ENCODE measurements around the gene CACNA1E.

Gene CACNA1E

GRCh38 chr1:181514298-181515290, 31.3 kb downstream of the CACNA1E start:
- H2BK120ac ChIP-seq (ENCODE audit: low read depth, low read length): no peak overlapping the region
- no peak overlapping the region for H3K4ac ChIP-seq (ENCODE audit: low read length)
- H3K9ac ChIP-seq (ENCODE audit: low read depth, low read length, poor library complexity): no peak overlapping the region
- H3K36me3 ChIP-seq (replicated peaks in 1 of 2; ENCODE audit: control insufficient read depth in 2 of 2, insufficient read depth in 2 of 2, low read length in 2 of 2): no peaks in the 10 kb centered on the region
- no CpG with 5 or more reads among the region's 4 CpGs for WGBS, 2 donors (ENCODE audit: extremely low coverage in 2 of 2, insufficient read length in 2 of 2, insufficient replicate concordance in 1 of 2)
- no peak overlapping the region for H3K4me3 ChIP-seq (ENCODE audit: low read length in 2 of 2)
- DNase-seq (ENCODE audit: low spot score): no peak
- no peak overlapping the region for H2BK12ac ChIP-seq (ENCODE audit: low read length)
- no peak overlapping the region for H4K91ac ChIP-seq (ENCODE audit: low read depth, low read length, poor library complexity)
- H2AFZ ChIP-seq (ENCODE audit: low read length): no peak overlapping the region
- no peak overlapping the region for H3K14ac ChIP-seq (ENCODE audit: low read length)
- no peak overlapping the region for H3K4me2 ChIP-seq (ENCODE audit: insufficient read depth, low read length, poor library complexity, severe bottlenecking)
- peaks cover 0 to 6% of the 10 kb centered on the region in 2 donors for H3K4me1 ChIP-seq (ENCODE audit: control insufficient read depth in 2 of 2, insufficient read depth in 1 of 2, low read depth in 1 of 2, low read length in 2 of 2)
- H3K9me3 ChIP-seq (replicated peaks in 1 of 2; ENCODE audit: control insufficient read depth in 2 of 2, insufficient read depth in 1 of 2, low read depth in 1 of 2, low read length in 2 of 2): no peaks in the 10 kb centered on the region
- no peak overlapping the region for H2BK15ac ChIP-seq (ENCODE audit: low read length)
- H3K18ac ChIP-seq (ENCODE audit: low read length): peak overlapping the region; percentile 44
- peak overlapping the region; percentile 13 for H2AK5ac ChIP-seq (ENCODE audit: low read depth, low read length)
- H3K27ac ChIP-seq (replicated peaks; ENCODE audit: low read length): no peak overlapping the region
- H4K8ac ChIP-seq (ENCODE audit: low read depth, low read length): no peak overlapping the region
- H3K27me3 ChIP-seq (ENCODE audit: control insufficient read depth in 3 of 3, insufficient read depth in 3 of 3, low read depth in 1 of 3, low read length in 3 of 3): no peaks in the 10 kb centered on the region
- peak overlapping the region; percentile 32 for H3K23ac ChIP-seq (ENCODE audit: low read depth, low read length, poor library complexity)
- no peaks in the 10 kb centered on the region for H3K79me1 ChIP-seq (ENCODE audit: low read depth, low read length)
- H2BK5ac ChIP-seq (ENCODE audit: low read length): no peak overlapping the region

- Histone ChIP-seq H3K4me1 (ENCODE audit: control insufficient read depth in 2 of 2, insufficient read depth in 1 of 2, low read depth in 1 of 2, low read length in 2 of 2) (peaks cover 4 to 10% of the 10 kb centered on the region in 2 donors), H3K4me3 (ENCODE audit: low read length in 2 of 2) (no peak overlapping the region), H3K79me1 (ENCODE audit: low read depth, low read length) (no peaks in the 10 kb centered on the region), H3K27me3 (ENCODE audit: control insufficient read depth in 3 of 3, insufficient read depth in 3 of 3, low read depth in 1 of 3, low read length in 3 of 3) (no peaks in the 10 kb centered on the region), H2BK15ac (ENCODE audit: low read length) (no peak overlapping the region), H2BK5ac (ENCODE audit: low read length) (no peak overlapping the region), H3K18ac (ENCODE audit: low read length) (peak overlapping the region; percentile 36), H3K4me2 (ENCODE audit: insufficient read depth, low read length, poor library complexity, severe bottlenecking) (no peak overlapping the region), H3K9me3 (replicated peaks in 1 of 2; ENCODE audit: control insufficient read depth in 2 of 2, insufficient read depth in 1 of 2, low read depth in 1 of 2, low read length in 2 of 2) (no peaks in the 10 kb centered on the region), H2AFZ (ENCODE audit: low read length) (no peak overlapping the region), H3K27ac (replicated peaks; ENCODE audit: low read length) (no peak overlapping the region), H3K36me3 (replicated peaks in 1 of 2; ENCODE audit: control insufficient read depth in 2 of 2, insufficient read depth in 2 of 2, low read length in 2 of 2) (no peaks in the 10 kb centered on the region), H2BK12ac (ENCODE audit: low read length) (no peak overlapping the region), H2BK120ac (ENCODE audit: low read depth, low read length) (no peak overlapping the region), H3K23ac (ENCODE audit: low read depth, low read length, poor library complexity) (no peak overlapping the region), H4K8ac (ENCODE audit: low read depth, low read length) (no peak overlapping the region), H2AK5ac (ENCODE audit: low read depth, low read length) (no peak overlapping the region), H3K14ac (ENCODE audit: low read length) (no peak overlapping the region), H4K91ac (ENCODE audit: low read depth, low read length, poor library complexity) (no peak overlapping the region), H3K9ac (ENCODE audit: low read depth, low read length, poor library complexity) (no peak overlapping the region), H3K4ac (ENCODE audit: low read length) (no peak overlapping the region)
- WGBS, 2 donors (ENCODE audit: extremely low coverage in 2 of 2, insufficient read length in 2 of 2, insufficient replicate concordance in 1 of 2): no CpG with 5 or more reads among the region's 4 CpGs
- DNase-seq (ENCODE audit: low spot score): no peak
These were observed 33.4 kb downstream of the CACNA1E start for GRCh38 chr1:181516706-181517105.

- no peaks in the 10 kb centered on the region for H3K9me3 ChIP-seq (replicated peaks in 1 of 2; ENCODE audit: control insufficient read depth in 2 of 2, insufficient read depth in 1 of 2, low read depth in 1 of 2, low read length in 2 of 2)
- H4K91ac ChIP-seq (ENCODE audit: low read depth, low read length, poor library complexity): no peak overlapping the region
- H3K4me1 ChIP-seq (ENCODE audit: control insufficient read depth in 2 of 2, insufficient read depth in 1 of 2, low read depth in 1 of 2, low read length in 2 of 2): peaks cover 4 to 12% of the 10 kb centered on the region in 2 donors
- H3K36me3 ChIP-seq (replicated peaks in 1 of 2; ENCODE audit: control insufficient read depth in 2 of 2, insufficient read depth in 2 of 2, low read length in 2 of 2): no peaks in the 10 kb centered on the region
- H3K4me2 ChIP-seq (ENCODE audit: insufficient read depth, low read length, poor library complexity, severe bottlenecking): no peak overlapping the region
- H3K9ac ChIP-seq (ENCODE audit: low read depth, low read length, poor library complexity): no peak overlapping the region
- no peak overlapping the region for H3K4ac ChIP-seq (ENCODE audit: low read length)
- no peak for DNase-seq (ENCODE audit: low spot score)
- no peak overlapping the region for H3K27ac ChIP-seq (replicated peaks; ENCODE audit: low read length)
- WGBS, 2 donors (ENCODE audit: extremely low coverage in 2 of 2, insufficient read length in 2 of 2, insufficient replicate concordance in 1 of 2): no CpG with 5 or more reads among the region's 5 CpGs
- H3K79me1 ChIP-seq (ENCODE audit: low read depth, low read length): no peaks in the 10 kb centered on the region
- H4K8ac ChIP-seq (ENCODE audit: low read depth, low read length): no peak overlapping the region
- no peaks in the 10 kb centered on the region for H3K27me3 ChIP-seq (ENCODE audit: control insufficient read depth in 3 of 3, insufficient read depth in 3 of 3, low read depth in 1 of 3, low read length in 3 of 3)
- no peak overlapping the region for H3K14ac ChIP-seq (ENCODE audit: low read length)
- no peak overlapping the region for H3K18ac ChIP-seq (ENCODE audit: low read length)
- no peak overlapping the region for H3K23ac ChIP-seq (ENCODE audit: low read depth, low read length, poor library complexity)
- no peak overlapping the region for H2AFZ ChIP-seq (ENCODE audit: low read length)
- no peak overlapping the region for H2BK5ac ChIP-seq (ENCODE audit: low read length)
- no peak overlapping the region for H2AK5ac ChIP-seq (ENCODE audit: low read depth, low read length)
- H3K4me3 ChIP-seq (ENCODE audit: low read length in 2 of 2): no peak overlapping the region
- no peak overlapping the region for H2BK15ac ChIP-seq (ENCODE audit: low read length)
- no peak overlapping the region for H2BK12ac ChIP-seq (ENCODE audit: low read length)
- no peak overlapping the region for H2BK120ac ChIP-seq (ENCODE audit: low read depth, low read length)
These were observed 34.0 kb downstream of the CACNA1E start for GRCh38 chr1:181517181-181517875.

GRCh38 chr1:181518152-181518551, 34.8 kb downstream of the CACNA1E start:
- no peak overlapping the region for H2BK12ac ChIP-seq (ENCODE audit: low read length)
- H3K4me3 ChIP-seq (ENCODE audit: low read length in 2 of 2): no peak overlapping the region
- no peak overlapping the region for H3K9ac ChIP-seq (ENCODE audit: low read depth, low read length, poor library complexity)
- no peak overlapping the region for H3K4me2 ChIP-seq (ENCODE audit: insufficient read depth, low read length, poor library complexity, severe bottlenecking)
- H4K91ac ChIP-seq (ENCODE audit: low read depth, low read length, poor library complexity): no peak overlapping the region
- H3K79me1 ChIP-seq (ENCODE audit: low read depth, low read length): no peaks in the 10 kb centered on the region
- DNase-seq (ENCODE audit: low spot score): no peak
- H3K14ac ChIP-seq (ENCODE audit: low read length): no peak overlapping the region
- no peak overlapping the region for H2BK15ac ChIP-seq (ENCODE audit: low read length)
- no peak overlapping the region for H3K27ac ChIP-seq (replicated peaks; ENCODE audit: low read length)
- no peak overlapping the region for H2AK5ac ChIP-seq (ENCODE audit: low read depth, low read length)
- H3K18ac ChIP-seq (ENCODE audit: low read length): no peak overlapping the region
- H4K8ac ChIP-seq (ENCODE audit: low read depth, low read length): no peak overlapping the region
- no CpG with 5 or more reads among the region's 2 CpGs for WGBS, 2 donors (ENCODE audit: extremely low coverage in 2 of 2, insufficient read length in 2 of 2, insufficient replicate concordance in 1 of 2)
- H2BK120ac ChIP-seq (ENCODE audit: low read depth, low read length): no peak overlapping the region
- no peaks in the 10 kb centered on the region for H3K27me3 ChIP-seq (ENCODE audit: control insufficient read depth in 3 of 3, insufficient read depth in 3 of 3, low read depth in 1 of 3, low read length in 3 of 3)
- H3K23ac ChIP-seq (ENCODE audit: low read depth, low read length, poor library complexity): no peak overlapping the region
- H2BK5ac ChIP-seq (ENCODE audit: low read length): no peak overlapping the region
- no peak overlapping the region for H3K4ac ChIP-seq (ENCODE audit: low read length)
- peaks cover 4 to 12% of the 10 kb centered on the region in 2 donors for H3K4me1 ChIP-seq (ENCODE audit: control insufficient read depth in 2 of 2, insufficient read depth in 1 of 2, low read depth in 1 of 2, low read length in 2 of 2)
- no peaks in the 10 kb centered on the region for H3K9me3 ChIP-seq (replicated peaks in 1 of 2; ENCODE audit: control insufficient read depth in 2 of 2, insufficient read depth in 1 of 2, low read depth in 1 of 2, low read length in 2 of 2)
- H3K36me3 ChIP-seq (replicated peaks in 1 of 2; ENCODE audit: control insufficient read depth in 2 of 2, insufficient read depth in 2 of 2, low read length in 2 of 2): no peaks in the 10 kb centered on the region
- H2AFZ ChIP-seq (ENCODE audit: low read length): no peak overlapping the region

Data from neuronal stem cell (in vitro differentiated cells).